H54 (cell line): ENCODE results near the gene PMP22.
A peak's percentile ranks its signal among the peaks of the same experiment; 100 is the strongest.

Experiments used
- DNase-seq: peaks from one replicate; pipeline ENCODE4 v3.0.0; 2011; ENCODE audit warnings: low spot score, mixed read lengths; ENCODE audit not compliant: insufficient read length
- FAIRE-seq: peaks from 3 replicates; lab custom pipeline; 2011; peaks lifted over from hg19 to GRCh38; lab: Jason Lieb, UNC
- POLR2A ChIP-seq: IDR thresholded peaks from 2 replicates; pipeline ENCODE4 v1.6.1; 2011; ENCODE audit warnings: low read depth, mild to moderate bottlenecking, low read length

The PMP22 gene

GRCh38 chr17:15269087-15269779 lies 4.1 kb upstream of the PMP22 start:
- FAIRE-seq (no peak), DNase-seq (no peak)
- no peak for TF ChIP-seq POLR2A

- no peak for TF ChIP-seq POLR2A
- no peak for FAIRE-seq
- no peak for DNase-seq
Observed at GRCh38 chr17:15268461-15268860, 3.3 kb upstream of the PMP22 start.

DNA sequence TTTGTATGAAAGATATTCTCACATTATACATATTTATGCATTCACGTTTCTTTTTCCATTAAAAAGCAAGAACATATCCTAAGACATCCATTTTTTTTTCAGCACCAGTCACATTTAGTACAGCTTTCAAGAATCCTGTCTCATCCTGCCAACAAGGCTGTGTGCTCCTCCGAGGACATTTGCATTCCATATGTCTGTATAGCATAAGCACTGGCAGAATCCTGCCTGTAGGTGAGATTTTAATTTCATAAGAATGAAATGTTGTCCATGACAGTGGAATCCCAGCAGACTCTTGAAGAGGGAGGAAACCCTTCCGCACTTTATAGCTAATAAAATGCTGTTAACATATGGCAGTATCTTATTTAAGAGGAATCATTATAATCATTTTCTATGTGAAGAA lies 2.9 kb upstream of the PMP22 start:
- FAIRE-seq (no peak), DNase-seq (no peak)
- TF ChIP-seq POLR2A, result no peak

DNA sequence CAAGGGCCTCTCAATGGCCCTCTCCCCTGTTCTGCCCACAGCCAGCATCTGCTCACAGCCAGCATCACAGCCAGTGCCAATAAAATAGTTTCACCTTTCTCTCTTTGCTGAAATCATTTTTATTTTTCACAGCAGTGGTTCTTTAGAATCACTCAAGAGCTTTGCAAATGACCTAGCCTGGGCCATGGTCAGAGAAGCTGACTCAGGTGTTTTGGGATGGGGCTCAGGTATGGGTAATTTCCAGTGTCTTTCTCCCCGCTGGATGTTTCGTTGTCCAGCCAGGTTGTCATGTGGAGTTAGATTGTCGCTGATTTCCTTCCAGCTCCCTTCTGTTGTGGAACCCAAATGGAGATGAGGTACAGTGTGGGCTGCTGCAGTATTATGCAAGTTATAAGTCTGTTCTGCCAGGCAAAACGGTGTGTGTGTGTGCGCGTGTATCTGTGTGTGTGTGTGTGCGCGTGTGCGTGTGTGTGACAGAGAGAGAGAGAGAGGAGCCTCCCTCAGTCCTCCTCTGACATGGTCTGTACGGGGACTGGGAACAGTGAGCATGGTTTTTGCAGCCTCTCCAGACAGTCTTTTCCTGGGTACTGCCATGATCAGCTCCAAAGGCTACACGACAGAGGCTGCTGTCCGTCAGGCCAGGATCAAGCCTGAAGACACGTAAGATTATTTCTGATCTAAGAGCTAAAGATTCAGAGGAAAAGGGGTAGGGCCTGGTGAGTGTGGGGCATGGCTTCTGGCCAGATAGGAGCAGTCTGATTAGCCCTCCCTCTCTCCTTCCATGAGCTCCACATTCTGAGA lies 1.4 kb upstream of the PMP22 start:
- no peak for TF ChIP-seq POLR2A
- FAIRE-seq, result no peak

GRCh38 chr17:15264542-15264941 lies 584 bp downstream of the PMP22 start:
- TF ChIP-seq POLR2A, result no peak
- FAIRE-seq (no peak), DNase-seq (no peak)

More for the DNA sequence above, 1.4 kb upstream of the PMP22 start:
- DNase-seq, result no peak

- FAIRE-seq (no peak), DNase-seq (no peak)
- TF ChIP-seq POLR2A, result no peak
Observed at GRCh38 chr17:15263680-15264079, 1.4 kb downstream of the PMP22 start.

DNA sequence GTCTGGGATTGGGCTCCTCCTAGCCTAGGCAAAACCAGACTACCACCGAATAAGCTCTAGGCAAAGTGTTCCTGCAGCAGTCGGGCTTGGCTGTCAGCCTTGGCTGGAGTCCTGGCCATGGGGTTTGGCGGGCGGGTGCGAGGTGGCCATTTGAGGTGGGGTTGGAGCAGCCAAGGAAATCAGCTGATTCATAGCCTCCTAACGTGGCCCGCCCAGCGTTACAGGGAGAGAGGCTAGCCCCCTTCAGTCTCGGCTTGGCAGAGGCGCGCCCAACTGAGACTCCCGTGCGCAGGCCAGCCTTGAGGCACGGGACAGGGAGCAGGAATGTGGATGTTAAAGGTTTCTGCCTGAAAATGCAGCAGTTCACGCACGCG lies 1.9 kb downstream of the PMP22 start:
- DNase-seq, result peak; percentile 58
- TF ChIP-seq POLR2A, result no peak; the same call in 1 of the 2 replicates
- FAIRE-seq, result no peak

DNA sequence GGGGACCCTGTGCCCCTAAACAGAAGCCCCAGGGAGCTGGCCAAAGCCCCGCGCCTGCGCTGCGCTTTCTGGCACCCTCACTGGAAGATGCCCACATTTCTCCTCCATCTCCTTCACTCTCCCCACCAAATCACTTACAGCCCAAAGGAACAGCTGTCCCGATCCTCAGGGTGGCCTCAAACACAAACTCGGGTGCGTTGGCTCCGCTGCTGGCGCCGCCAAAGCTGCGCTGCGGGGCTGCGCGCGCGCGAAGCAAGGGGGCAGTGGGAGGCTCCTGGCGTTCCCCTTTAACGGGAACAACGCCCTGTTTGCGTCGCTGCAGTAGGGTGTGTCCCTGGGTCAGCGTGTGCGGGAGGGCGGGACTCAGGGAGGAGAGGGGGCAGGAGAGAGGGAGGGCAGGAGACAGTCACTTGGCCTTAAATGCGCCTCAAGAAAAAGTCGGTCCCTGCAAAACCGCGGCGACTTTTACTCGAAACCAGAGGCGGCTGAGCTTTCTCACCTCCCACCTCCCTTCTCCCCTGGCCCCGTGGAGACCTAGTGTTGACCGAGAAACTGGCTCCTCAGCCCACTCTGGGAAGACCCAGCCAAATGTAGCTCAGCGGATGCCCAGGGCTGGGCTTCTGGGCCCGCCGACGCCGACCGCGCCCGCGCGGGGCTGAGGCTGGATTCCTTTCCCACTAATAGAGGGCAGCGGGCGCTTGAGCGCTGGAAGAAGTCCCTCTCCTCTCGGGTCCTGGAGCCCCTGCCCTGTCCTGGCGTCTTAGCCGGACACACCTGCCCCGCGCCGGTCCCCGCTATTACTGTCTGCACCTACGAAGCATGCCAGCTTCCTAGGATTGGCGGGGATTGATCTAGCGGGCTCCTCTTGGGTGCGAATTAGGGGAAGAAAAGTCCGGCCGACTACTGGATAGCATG lies 2.6 kb downstream of the PMP22 start:
- peak; percentile 87 for DNase-seq
- FAIRE-seq, result no peak
- TF ChIP-seq POLR2A, result peak; percentile 54; the same call in 1 of the 2 replicates

DNA sequence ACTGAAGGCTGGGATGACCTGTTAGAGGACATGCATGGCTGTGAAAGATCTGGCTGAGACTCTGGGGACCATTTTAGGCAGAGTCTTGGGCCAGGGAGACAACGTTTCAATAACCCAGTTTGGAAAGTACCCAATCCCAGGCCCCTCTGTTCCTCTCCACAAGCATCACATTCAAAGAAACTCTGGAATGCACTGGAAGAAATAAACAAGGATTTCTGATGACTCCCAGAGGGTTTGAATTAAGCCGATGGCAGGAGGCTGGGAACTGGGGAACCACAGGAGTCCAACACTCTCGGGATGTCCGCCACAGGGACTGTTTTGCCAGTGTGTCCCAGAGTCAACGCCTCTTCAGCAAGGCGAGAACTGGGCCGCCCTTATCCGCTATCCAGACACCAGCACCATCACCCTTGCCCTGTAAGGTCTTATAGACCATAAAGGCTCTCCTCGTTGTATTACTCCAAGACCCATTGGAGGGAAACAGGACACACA lies 3.3 kb downstream of the PMP22 start:
- no peak for FAIRE-seq

DNA sequence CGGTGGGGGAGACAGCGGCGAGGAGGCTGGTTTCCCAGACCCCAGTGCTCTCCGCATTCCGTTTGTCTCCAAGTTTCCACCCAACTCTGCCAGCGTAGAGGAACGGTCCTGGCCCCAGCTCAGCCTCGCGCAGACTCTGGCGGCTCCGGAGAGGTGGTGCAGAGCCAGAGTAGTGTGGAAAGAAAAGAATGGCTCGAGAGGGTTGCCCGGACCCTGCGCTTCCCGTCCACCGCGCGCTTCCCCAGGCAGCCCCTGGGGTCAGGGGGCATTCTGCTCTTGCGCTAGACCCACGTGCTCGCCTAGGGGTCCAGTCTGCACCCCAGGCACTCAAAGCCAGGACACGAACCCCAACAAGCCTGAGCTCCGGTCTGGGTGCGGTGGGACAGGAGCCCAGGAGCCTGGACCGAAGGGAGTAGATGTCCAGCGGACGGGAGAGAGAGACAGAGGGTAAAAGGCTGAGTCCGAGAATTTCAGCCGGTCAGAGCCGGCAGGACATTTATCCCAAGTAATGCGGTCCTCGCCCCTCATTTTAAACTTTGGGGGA lies 3.8 kb downstream of the PMP22 start:
- no peak for TF ChIP-seq POLR2A
- FAIRE-seq (no peak), DNase-seq (peak; percentile 35)

More for the DNA sequence above, 3.3 kb downstream of the PMP22 start:
- no peak for TF ChIP-seq POLR2A
- DNase-seq, result no peak

DNA sequence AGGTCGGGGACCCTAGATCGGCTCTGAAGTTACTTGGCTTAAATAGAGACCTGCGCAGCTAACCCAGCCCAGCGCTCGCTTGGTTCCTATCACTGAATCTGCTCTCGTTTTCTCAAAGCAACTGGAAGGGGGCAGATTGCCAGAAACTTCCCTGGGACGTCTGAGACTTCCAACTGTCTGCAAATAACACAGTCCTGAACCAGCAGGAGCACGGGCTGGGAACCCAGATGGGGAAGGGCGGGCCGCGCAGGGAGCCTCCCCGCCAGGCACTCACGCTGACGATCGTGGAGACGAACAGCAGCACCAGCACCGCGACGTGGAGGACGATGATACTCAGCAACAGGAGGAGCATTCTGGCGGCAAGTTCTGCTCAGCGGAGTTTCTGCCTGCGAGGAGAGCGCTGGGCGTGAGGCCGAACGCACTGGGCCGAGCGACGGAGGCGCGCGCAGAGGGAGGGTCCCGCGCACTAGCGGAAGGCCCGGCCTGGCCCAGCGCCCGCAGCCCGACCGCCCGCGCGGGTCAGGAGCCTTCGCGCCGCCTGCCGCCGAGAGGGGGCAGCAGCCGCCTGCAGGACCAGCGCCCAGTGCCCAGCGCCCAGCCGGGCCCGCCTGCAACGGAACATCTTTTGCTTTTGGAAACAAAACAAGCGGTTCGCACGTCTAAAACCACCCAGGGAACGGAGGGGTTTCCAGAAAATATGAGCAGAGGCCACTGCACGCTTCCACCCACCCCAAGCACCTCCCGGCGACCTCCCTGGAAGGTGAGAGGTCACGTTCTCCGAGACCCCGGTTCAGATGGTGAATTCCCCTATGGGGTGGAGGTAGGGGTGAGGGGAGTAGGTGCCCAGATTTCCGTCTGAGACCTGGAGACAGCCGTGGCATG lies 4.5 kb downstream of the PMP22 start:
- FAIRE-seq (no peak), DNase-seq (peak; percentile 59)
- peak; percentile 83 for TF ChIP-seq POLR2A

GRCh38 chr17:15257796-15258512 lies 7.2 kb downstream of the PMP22 start:
- no peak for FAIRE-seq
- TF ChIP-seq POLR2A, result no peak
- no peak for DNase-seq
